GM18511 (cell line): ENCODE measurements around the gene ONECUT3.
"Not testable (repeated sequence)": the region's sequence is repeated elsewhere in the genome, so short reads cannot be mapped to it uniquely, and the experiment has no call there.

Source experiments
- ATAC-seq: cut with Tn5 transposase; IDR thresholded peaks from one replicate; pipeline ENCODE4 v1.9.1; 2021; ENCODE audit warnings: mild to moderate bottlenecking, moderate library complexity; ENCODE audit not compliant: unreplicated experiment

ONECUT3 gene

DNA sequence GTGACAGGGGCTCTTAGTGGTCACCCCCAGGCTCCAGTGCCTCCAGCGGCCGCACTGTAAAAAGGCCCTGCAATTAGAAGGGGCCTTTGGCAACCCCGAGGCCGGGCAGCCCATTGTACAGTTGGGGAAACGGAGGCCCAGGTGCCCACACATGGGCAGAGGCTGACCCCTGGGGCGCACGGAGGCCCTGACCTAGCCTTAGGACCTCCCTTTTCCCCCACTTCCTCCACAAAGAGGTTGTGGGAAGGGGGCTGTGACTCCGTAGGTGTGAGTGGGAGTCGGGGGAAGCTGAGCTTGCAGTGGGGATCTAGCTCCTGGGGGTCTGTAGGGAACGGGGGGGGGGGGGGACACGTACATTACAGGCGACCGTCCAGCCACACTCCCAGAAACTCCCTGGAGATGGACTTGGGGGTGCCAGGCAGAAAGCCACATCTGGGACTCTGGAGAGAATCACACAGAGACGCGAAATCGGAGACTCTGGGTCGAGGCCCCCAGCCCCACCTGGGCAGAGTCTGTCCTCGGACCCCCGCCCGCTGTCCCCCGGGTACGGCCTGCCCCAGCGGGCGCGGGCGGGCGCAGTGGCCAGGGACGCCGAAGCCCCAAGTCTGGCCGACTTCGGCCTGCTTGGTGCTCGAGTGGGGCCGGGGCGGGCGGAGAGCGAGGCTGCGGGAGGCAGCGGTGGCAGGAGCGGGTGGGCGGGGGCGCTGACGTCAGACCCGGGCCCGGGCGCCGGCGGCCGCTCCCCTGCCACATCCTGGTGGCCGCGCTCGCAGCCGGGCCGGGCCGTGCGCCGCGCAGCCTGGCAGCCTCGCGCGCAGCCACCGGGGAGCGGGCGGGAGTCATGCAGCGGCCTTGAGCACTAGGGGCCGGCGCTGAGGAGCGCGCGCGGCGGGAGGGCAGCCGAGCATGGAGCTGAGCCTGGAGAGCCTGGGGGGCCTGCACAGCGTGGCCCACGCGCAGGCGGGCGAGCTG lies at the start of gene ONECUT3:
TSS of gene ONECUT3 (plus strand) at position 750 of the 972 bp plus-strand sequence. CDS start at position 907, 157 bp downstream.
- no peak for ATAC-seq

DNA sequence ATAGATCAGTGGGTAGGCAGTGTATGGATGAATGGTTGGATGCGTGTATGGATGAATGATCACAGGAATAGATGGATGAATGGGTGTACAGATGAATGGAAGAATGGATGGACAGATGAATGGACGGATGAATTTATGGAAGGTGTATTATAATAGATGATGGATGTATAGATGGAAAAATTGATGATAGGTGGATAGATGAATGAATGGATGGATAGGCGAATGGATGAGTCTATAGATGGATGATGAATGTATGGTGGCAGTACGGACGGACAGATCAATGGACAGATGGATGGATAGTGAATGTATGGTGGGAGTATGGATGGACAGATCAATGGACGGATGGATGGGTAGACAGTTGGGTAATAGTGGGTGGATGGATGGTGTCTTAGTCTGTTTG lies 49.0 kb upstream of the ONECUT3 start:
- ATAC-seq, result no peak

DNA sequence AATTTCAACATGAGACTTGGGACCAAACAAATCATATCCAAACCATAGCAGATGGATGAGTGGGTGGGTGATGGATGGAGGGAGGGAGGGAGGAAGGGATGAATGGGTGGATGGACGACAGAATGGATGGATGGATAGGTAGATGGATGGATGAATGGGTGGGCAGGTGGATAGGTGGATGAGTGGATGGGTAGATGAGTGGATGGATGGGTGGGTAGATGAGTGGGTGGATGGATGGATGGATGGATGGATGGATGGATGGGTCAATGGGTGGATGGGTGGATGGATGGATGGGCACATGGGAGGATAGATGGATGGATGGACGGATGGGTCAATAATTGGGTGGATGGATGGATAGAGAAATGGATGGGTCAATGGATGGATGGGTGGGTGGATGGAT lies 47.9 kb upstream of the ONECUT3 start:
- no peak for ATAC-seq

DNA sequence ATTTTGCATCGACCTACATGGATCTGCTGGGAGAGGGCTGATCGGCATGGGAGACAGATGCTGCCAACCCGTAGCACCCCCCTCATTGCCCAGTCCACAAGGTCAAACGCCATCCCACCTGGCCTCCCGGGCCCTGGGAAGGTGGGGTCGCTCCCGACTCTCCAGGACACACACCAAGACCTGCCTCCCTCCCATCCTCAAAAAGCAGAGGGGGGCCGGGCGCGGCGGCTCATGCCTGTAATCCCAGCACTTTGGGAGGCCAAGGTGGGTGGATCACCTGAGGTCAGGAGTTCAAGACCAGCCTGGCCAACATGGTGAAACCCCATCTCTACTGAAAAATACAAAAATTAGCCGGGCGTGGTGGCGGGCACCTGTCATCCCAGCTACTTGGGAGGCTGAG lies 46.7 kb upstream of the ONECUT3 start:
- ATAC-seq, result not testable (repeated sequence)

DNA sequence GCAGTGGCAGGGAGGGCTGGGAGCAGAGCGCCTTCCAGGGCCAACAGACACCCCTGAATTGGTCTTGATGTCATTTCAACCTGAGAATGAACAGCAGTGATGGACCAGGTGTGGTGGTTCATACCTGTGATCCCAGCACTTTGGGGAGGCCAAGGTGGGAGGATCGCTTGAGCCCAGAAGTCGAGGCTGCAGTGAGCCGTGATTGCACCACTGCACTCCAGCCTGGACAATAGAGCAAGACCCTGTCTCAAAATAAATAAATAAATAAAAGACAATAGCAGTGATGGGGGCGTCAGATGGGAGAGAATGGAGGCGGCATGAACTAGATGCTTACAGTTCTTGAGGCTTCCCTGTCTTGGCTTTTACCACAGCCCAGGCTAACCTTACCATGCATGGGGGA lies 46.1 kb upstream of the ONECUT3 start:
- no peak for ATAC-seq

DNA sequence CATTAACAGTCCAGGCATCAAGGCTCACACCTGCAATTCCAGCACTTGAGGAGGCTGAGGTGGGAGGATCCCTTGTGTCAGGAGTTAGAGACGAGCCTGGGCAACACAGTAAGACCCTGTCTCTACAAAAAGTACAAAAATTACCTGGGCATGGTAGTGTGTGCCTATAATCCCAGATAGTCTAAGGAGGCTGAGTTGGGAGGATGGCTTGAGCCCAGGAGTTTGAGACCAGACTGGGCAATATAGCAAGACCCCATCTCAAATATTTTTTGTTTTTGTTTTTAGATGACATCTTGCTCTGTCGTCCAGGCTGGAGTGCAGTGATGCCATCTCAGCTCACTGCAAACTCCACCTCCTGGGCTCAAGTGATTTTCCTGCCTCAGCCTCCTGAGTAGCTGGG lies 40.1 kb upstream of the ONECUT3 start:
- no peak for ATAC-seq

DNA sequence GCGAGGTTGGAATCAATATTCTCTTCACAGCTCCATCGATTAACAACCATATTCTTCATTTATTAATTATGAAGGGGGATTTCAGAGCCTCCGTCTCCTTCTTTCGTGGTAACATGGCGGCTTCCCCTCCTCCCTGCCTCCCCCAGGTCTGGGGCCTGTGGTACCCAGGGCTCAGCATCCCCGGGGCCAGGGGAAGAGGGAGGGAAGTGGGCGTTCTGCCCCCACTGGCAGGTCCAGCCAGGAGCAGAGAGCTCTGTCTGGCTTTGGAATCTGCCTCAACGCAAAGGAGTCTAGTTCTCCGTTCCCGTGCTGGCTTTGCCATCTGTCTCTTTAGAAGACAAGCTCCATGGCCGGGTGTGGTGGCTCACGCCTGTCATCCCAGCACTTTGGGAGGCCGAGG lies 37.8 kb upstream of the ONECUT3 start:
- ATAC-seq, result no peak

DNA sequence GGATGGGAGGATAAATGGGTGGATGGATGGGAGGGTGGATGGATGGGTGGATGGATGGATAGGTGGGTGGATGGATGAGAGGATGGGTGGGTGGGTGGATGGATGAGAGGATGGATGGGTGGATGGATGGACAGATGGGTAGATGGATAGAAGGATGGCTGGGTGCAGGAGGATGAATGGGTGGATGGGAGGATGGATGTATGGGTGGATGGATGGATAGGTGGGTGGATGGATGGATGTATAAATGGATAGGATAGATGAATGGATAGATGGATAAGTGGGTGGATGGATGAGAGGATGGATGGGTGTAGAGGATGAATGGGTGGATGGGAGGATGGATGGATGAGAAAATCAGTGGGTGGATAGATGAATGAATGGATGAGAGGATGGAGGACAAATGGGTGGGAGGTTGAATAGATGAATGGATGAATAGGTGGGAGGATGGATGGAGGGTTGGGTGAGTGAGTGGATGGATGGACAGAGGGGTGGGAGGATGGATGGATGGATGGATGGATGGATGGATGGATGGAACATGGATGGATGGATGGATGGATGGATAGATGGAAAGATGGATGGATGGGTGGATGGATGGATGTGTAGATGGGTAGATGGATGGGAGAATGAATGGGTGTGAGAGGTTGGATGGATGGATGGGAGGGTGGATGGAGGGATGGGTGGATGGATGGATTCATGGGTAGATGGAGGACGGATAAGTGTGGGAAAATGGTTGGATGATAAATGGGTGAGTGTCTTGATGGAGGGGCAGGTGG lies 35.9 kb upstream of the ONECUT3 start:
- no peak for ATAC-seq

DNA sequence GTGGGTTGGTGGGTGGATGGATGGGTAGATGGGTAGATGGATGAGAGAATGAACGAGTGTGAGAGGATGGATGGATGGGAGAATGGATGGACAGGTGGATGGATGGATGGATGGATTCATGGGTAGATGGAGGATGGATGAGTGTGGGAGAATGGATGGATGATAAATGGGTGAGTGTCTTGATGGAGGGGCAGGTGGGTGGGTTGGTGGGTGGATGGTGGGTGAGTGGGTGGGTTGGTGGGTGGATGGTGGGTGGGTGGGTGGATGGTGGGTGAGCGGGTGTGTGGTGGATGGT lies 35.4 kb upstream of the ONECUT3 start:
- no peak for ATAC-seq

DNA sequence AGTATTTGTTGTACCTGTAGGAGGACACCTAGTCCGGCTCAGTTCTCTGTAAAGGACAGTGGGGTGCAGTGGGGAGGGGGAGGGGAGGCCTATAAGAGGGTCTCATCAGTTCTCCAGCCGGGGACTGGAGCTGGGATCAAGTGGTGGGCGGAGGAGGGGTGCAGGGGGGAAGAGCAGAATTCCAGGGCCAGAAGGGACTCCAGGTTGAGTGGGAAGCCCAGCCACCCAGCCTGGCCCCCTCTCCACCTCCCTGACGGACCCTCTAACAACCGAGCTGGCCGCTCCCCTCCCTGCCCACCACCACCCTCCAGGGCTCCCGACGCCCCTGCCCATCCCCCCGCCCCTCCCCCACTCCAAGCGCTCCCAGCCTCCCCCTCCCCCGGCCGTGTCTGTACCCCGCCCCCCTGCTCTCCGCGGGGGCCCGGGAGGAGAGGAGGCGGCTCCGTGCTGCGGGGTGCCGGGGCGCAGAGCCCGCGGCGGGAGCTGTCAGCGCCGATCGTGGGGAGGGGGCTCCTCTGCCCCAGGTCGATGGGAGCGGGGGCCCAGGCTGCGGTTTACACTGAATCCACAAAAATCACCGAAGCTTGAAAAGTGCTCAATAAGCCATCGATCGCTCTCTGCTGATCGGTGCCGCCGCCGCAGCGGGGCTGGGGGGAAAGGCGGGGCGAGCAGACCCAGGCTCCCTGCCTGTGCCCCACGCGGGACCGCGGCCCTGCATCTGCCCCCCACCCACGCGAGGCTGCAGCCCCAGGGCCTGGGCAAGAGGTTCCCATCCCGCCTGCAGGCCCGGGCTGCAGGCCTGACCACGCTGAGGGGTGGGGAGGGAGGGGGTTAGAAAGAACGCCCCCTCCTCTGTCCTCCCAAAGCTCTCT lies 34.6 kb upstream of the ONECUT3 start:
- no peak for ATAC-seq

DNA sequence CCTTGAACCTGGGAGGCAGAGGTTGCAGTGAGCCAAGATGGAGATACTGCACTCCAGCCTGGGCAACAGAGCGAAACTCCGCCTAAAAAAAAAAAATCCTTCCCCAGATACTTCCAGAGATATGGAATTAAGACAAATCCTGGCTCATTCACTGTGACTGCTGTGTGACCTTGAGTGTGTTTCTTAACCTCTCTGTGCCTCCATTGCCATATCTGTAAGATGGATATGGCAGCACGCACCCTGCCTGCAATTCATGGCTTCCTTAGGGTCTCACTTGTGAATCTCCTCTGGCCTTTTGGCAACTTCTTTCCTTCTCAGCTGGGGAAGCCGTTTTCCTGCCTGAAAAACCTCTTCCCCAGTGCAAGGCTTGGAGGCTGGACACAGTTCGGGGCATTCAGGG lies 33.8 kb upstream of the ONECUT3 start:
- no peak for ATAC-seq

DNA sequence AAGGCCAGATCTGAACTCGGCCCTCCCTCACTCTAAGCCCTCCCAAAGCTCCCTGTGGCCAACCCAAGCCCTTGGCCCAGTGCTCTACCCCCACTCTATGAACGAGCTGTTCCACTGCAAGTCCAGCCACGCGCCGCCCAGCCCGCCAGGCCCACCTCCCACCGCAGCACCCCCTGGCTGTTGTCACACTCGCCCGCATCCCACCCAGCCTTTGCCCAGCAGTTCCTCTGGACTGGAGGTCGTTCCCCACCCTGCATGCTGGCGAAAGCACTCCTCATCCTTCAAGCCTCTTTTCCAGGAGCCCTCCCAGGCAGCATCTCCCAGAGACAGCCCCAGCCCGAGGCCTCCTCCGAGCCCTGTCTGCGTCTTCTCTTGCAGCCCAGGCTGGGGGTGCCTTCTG lies 33.1 kb upstream of the ONECUT3 start:
- no peak for ATAC-seq

DNA sequence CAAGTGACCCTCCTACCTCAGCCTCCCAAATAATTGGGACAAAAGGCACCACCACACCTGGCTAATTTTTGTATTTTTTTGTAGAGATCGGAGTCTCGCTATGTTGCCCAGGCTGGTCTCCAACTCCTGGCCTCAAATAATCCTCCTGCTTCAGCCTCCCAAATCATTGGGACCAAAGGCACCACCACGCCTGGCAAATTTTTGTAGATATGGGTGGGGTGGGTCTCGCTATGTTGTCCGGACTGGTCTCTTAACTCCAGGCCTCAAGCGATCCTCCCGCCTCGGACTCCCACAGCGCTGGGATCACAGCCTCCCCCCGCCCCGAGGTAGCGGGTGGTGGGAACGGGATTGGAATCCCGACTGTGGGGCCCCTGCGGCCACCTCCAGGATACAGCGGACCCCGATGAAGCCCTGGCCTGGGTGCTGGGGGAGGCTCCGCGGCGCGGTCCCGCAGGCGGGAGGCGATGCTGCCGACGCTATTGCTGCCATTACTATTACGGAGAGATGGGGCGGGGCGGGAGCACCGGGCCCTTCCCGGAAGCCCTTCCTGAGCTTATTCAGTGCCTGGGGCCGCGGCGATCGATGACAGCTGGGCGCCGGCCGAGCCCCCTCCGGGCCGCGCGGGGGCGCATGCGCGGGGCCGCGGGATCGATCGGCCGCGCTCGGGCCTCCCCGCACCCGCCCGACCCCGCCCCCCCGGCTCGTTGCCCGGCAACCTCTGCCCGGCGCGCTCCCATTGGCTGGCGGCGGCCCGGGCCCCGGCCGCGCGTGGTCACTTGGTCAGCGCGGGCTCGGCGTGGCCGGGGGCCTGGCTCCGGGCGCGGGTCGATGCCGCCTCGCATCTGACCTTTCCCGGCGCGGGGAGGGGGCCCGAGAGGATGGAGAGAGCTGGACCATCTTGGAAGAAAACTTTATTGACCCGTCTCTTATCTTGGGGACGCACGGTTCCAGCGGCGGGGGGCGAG lies 27.9 kb upstream of the ONECUT3 start:
- ATAC-seq, result no peak

DNA sequence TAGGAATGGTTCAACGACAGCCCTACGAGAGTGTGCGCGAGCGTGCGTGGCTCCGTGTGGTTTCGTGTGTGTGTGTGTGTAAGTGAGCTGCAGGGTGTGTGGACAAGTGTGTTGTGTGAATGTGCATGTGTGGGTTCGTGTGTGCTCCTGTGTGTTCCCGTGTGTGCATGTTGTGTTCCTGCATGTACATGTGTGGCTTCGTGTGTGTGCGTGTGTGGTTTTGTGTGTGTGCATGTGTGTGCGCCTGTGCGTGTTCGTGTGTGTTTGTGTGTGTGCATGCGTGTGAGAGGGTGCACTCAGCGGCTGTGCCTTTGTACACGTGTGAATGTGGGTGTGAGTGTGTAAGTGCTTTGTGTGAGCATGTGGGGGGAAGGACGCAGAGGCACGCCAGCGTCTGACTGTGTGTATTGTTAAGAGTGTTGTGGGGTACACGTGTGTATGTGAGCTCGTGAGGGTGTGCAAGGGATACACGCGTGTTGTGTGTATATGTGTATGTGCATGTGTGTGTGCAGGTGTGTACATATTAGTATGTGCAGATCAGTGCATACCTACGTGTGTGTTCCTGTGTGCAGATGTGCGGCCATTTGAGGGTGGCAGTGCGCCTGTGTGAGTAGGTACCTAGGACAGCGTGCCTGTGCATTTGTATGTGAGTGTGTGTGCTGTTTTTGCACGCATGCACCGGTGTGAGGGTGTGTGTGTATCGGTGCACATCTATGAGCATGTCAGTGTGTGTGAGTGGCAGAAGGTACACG lies 24.3 kb upstream of the ONECUT3 start:
- ATAC-seq, result no peak

DNA sequence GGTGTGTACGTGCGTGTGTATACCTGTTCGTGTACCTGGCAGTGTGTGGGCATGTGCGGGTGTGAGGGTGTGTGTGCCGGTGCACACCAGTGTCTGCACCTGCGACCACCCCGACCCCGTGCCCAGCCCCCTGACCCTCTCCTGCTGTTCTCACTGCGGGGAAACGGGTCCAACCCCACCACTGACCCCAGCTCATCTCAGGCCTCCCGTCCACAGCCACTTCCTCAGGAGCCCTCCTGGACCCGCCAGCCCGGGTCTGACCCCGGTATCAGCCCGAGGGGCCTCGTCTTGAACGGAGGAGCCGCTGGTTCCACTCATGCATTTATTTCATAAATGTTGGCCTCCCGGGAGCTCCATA lies 23.8 kb upstream of the ONECUT3 start:
- ATAC-seq, result no peak

DNA sequence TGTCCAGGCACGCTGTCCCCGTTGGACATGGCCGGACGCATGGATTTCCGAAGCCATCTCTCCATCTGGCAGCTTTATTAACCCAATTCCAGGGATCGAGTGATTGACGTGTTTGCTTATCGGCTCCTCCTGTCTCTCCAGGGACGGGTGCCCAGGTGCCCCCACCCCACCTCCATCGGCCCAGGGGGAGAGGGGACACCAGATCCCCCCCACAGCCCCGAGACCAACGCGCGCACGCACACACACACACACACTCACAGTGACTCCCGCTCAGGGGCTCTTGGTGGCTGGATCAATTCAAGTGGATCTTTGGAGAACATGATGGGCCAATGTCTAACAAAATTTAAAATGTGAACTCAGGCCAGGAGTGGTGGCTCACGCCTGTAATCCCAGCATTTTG lies 23.1 kb upstream of the ONECUT3 start:
- ATAC-seq, result no peak

DNA sequence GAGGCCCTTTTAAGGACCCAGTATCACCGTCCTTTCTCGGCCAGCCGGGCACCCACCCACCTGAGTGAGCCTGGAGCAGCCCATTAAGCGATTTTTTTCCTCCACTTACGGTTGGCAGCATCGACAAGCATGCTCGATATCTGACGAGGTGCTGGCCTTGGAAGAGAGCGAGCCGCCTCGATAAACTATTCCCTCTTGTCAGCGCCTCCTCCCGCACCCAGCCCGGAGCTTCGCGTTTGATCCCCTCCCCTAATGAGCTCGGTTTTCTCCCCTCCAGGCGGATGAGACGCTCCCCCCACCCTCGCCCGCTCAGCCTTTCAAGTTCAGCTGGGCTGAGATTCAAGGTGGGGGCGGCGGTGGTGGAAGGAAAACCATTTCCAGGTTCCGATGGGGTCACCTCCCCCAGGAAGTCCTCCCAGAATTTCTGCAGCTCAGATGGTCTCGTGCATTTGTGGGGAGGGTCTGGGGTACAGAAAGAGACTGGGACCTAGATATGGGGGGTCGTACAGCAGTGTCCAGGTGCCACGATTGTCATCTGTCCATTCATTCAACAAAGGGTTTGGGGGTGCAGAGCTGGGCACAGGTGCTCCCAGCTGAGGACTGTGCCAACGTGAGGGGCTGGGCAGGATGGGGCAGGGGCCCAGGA lies 18.9 kb upstream of the ONECUT3 start:
- no peak for ATAC-seq

DNA sequence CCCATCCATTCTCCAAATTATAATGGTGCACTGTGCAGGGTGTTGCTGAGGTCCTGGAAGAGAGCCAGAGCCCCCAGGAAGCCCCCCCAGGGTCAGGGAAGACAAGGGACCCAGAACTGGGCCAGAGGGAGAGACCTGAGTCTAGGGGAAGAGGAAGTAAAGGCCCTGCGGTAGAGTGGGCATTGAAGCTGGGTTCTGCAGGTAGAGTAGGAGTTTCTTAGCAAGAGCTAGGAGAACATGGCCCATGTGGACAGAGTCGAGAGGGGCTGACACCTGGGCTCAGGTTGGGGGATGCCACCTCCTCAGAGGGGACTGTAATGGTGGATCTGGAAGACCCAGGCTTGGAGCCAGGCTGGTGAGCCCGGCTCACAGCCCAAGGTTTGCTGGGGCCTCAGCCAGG lies 17.0 kb upstream of the ONECUT3 start:
- no peak for ATAC-seq

DNA sequence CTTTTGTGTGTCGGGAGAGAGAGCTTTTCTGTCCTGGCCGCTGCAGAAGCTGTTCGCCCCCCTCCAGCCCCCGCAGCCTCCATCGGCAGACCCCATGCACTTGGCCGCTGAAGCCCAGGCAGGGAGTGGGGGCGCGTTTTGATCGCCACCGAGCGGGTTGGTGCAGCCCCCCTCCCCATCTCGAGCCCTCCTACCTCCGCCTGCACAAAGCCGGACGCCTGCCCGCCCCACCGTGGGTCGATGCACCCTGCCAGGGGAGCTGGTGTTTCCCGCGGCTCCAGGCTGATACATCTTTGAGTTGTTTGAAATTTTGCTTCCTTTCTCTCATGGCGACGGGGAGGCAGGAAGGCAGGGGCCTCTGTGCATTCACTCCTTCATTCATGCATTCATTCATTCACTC lies 16.4 kb upstream of the ONECUT3 start:
- ATAC-seq, result no peak
